ENCODE measurements around the gene UFD1.

Gene UFD1

GRCh38 chr22:19496324-19496630, 17.3 kb upstream of the UFD1 start:
- DNase-seq (ENCODE audit: low read depth in 2 of 2) = no peak

GRCh38 chr22:19495562-19496323, 16.8 kb upstream of the UFD1 start:
- no peak for DNase-seq (ENCODE audit: low read depth in 2 of 2)

- DNase-seq (ENCODE audit: low read depth in 2 of 2) = no peak
Measured at GRCh38 chr22:19494676-19495173, 15.7 kb upstream of the UFD1 start.

GRCh38 chr22:19494001-19494560, 15.1 kb upstream of the UFD1 start:
- no peak for DNase-seq (ENCODE audit: low read depth in 2 of 2)

GRCh38 chr22:19492504-19493174, 13.6 kb upstream of the UFD1 start:
- no peak for DNase-seq (ENCODE audit: low read depth in 2 of 2)

- DNase-seq (ENCODE audit: low read depth in 2 of 2) = no peak
Measured at GRCh38 chr22:19490628-19491230, 11.7 kb upstream of the UFD1 start.

GRCh38 chr22:19488884-19489843, 10.2 kb upstream of the UFD1 start:
- DNase-seq (ENCODE audit: low read depth in 2 of 2) = no peak

- no peak for DNase-seq (ENCODE audit: low read depth in 2 of 2)
Measured at GRCh38 chr22:19488285-19488684, 9.3 kb upstream of the UFD1 start.

- no peak for DNase-seq (ENCODE audit: low read depth in 2 of 2)
Measured at GRCh38 chr22:19483481-19484244, 4.7 kb upstream of the UFD1 start.

GRCh38 chr22:19482297-19482696, 3.3 kb upstream of the UFD1 start:
- no peak for DNase-seq (ENCODE audit: low read depth in 2 of 2)

GRCh38 chr22:19480789-19481188, 1.8 kb upstream of the UFD1 start:
- DNase-seq (ENCODE audit: low read depth in 2 of 2) = no peak

GRCh38 chr22:19480173-19480568, 1.2 kb upstream of the UFD1 start:
- no peak for DNase-seq (ENCODE audit: low read depth in 2 of 2)

- DNase-seq (ENCODE audit: low read depth in 2 of 2) = peak; percentile 94 to 96
Measured at GRCh38 chr22:19479355-19480172, 571 bp upstream of the UFD1 start, which contains the start of gene CDC45. CDC45 (plus strand) TSS chr22:19479920; CDS start chr22:19479969, 49 bp downstream.

- no peak for DNase-seq (ENCODE audit: low read depth in 2 of 2)
Measured at GRCh38 chr22:19478045-19478900, 720 bp downstream of the UFD1 start.

- DNase-seq (ENCODE audit: low read depth in 2 of 2) = no peak
Measured at GRCh38 chr22:19477321-19478044, 1.5 kb downstream of the UFD1 start.

GRCh38 chr22:19476023-19476422, 3.0 kb downstream of the UFD1 start:
- no peak for DNase-seq (ENCODE audit: low read depth in 2 of 2)

GRCh38 chr22:19473578-19473977, 5.4 kb downstream of the UFD1 start:
- DNase-seq (ENCODE audit: low read depth in 2 of 2) = no peak

GRCh38 chr22:19472233-19472632, 6.8 kb downstream of the UFD1 start:
- no peak for DNase-seq (ENCODE audit: low read depth in 2 of 2)
